ENCODE measurements around the gene PARD3B. TPM values are rescaled to one million over a fixed set of nuclear protein-coding genes. Genes with fewer than 3 reads are reported as not detected.
A peak's percentile ranks its signal among the peaks of the same experiment; 100 is the strongest.

PARD3B gene
- total and polyA plus RNA-seq, 3 donors from 2014 or later: 14.6 to 36.8 (median 29.6) TPM

DNA sequence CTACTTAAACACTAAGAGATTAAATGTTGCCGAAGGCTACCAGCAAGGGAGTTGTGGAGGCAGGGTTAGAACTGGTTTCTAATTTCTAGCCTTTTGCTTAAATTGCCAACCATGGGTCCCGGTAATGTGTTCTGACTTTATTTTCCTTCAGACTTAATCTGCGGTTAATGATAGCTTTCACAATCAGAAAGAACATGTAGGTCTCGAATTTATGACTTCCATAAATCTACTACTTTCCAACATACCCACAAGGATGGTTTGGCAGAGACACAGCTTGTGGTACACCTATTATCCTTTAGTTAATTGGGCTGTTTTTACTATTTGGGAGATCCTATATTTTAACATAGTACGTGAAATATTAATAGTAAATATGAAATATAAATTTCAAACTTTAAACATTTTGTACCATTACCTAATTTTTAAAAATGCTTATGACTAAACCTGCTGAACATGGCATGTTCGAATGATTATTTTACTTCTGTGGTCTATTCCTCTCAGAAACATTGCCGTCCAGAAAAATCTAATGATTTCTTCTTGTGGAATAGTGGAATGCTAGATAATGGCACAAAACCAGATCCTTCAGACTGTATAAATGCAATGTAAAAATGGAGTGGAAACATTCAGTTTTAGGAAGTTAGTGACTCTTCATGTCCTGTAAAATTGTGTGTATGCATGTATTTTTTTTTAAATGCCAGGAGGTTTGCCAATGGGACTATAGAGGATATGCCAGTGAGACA, 41.3 kb downstream of the PARD3B start:
- Histone ChIP-seq H3K4me1 (no peaks in the 10 kb centered on the region), H3K9me3 (no peaks in the 10 kb centered on the region), H3K4me3 (no peak overlapping the region), H3K27me3 (no peaks in the 10 kb centered on the region), H3K36me3 (ENCODE audit: low read depth, missing control alignments) (no peaks in the 10 kb centered on the region), H3K27ac (no peak overlapping the region)
- intact Hi-C loops (cut with DNase I; ENCODE audit: low total_unique reads): no loop called here
- DNase-seq: no peak
- TF ChIP-seq, protein P1, sequence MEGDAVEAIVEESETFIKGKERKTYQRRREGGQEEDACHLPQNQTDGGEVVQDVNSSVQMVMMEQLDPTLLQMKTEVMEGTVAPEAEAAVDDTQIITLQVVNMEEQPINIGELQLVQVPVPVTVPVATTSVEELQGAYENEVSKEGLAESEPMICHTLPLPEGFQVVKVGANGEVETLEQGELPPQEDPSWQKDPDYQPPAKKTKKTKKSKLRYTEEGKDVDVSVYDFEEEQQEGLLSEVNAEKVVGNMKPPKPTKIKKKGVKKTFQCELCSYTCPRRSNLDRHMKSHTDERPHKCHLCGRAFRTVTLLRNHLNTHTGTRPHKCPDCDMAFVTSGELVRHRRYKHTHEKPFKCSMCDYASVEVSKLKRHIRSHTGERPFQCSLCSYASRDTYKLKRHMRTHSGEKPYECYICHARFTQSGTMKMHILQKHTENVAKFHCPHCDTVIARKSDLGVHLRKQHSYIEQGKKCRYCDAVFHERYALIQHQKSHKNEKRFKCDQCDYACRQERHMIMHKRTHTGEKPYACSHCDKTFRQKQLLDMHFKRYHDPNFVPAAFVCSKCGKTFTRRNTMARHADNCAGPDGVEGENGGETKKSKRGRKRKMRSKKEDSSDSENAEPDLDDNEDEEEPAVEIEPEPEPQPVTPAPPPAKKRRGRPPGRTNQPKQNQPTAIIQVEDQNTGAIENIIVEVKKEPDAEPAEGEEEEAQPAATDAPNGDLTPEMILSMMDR (IDR thresholded peaks at IDR 0.05): no peak
- no peak for TF ChIP-seq POLR2A (IDR thresholded peaks at IDR 0.05)
- WGBS, 2 donors: 85 to 88% methylated on average over 7 of the region's 7 CpGs

DNA sequence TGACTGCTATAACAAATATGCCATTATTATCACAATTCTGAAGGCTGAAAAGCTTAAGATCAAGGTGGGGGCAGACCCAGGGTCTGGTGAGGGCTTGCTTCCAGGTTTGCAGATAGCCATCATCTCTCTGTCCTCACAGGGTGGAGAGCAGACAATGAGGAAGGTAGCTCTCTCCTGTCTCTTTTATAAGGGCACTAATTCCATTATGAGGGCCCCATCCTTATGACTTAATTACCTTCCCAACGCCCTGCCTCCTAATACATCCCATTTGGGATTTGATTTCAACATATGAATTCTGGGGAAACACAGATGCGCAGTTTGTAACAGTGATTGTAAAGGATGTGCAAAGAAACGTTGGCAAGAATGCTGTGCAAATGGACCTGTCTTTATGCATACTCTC, 44.8 kb downstream of the PARD3B start:
- TF ChIP-seq, protein P1 (IDR thresholded peaks at IDR 0.05): no peak
- no peak for TF ChIP-seq POLR2A (IDR thresholded peaks at IDR 0.05)
- Histone ChIP-seq H3K27ac (no peak overlapping the region), H3K4me1 (no peaks in the 10 kb centered on the region), H3K36me3 (ENCODE audit: low read depth, missing control alignments) (no peaks in the 10 kb centered on the region), H3K9me3 (no peaks in the 10 kb centered on the region), H3K4me3 (no peak overlapping the region), H3K27me3 (no peaks in the 10 kb centered on the region)
- intact Hi-C loops (cut with DNase I; ENCODE audit: low total_unique reads): no loop called here
- 92 to 95% methylated on average over 3 of the region's 3 CpGs for WGBS, 2 donors
- DNase-seq: no peak

DNA sequence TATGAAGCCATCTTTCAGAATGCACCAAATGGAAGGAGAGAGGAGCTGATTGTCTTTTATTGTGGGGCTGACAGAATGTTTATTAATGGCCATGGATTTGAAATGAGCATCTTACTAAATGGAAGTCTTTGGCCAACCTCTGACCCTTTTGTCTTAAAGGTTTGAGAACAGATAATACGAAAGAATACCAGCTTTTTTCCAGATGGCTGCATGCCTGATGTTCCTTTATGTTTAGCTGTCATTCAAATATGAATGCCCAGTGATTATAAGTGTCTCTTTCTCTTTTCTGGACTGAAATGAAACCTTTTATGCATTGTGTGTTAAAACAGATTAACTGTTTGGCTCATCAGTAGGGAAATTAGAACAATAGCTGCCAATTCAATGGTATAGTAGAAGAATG, 46.0 kb downstream of the PARD3B start:
- WGBS, 2 donors: 63 to 68% methylated on average over 1 of the region's 1 CpG
- no peaks in the 10 kb centered on the region for H3K9me3 ChIP-seq
- no peaks in the 10 kb centered on the region for H3K27me3 ChIP-seq
- H3K4me1 ChIP-seq: no peaks in the 10 kb centered on the region
- H3K4me3 ChIP-seq: no peak overlapping the region
- no peaks in the 10 kb centered on the region for H3K36me3 ChIP-seq (ENCODE audit: low read depth, missing control alignments)
- no peak overlapping the region for H3K27ac ChIP-seq
- intact Hi-C loops (cut with DNase I; ENCODE audit: low total_unique reads): no loop called here
- no peak for TF ChIP-seq POLR2A (IDR thresholded peaks at IDR 0.05)
- TF ChIP-seq, protein P1 (IDR thresholded peaks at IDR 0.05): no peak
- DNase-seq: no peak

DNA sequence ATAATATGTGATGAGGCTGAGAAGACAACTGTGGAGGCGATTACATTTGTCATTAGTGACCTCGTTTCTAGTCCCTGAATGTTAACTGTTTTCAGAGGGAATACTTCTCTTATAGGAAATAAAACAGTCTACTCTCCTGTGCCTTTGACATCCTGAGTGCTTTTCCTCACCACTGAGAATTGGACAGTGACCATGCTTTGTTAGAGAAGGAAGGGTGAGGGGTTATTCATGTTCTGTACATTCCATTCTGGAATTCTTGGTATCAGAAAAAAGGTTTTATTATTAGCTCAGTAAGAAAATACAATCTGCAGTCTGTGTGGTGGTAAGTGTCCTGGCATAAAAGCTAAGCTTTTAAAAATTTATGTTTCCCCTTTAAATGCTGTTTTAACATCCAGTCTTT, 58.8 kb downstream of the PARD3B start:
- Histone ChIP-seq H3K27ac (peak overlapping the region in 1 of 2 donors; percentile 18), H3K36me3 (ENCODE audit: low read depth, missing control alignments) (no peaks in the 10 kb centered on the region), H3K27me3 (no peaks in the 10 kb centered on the region), H3K4me3 (no peak overlapping the region), H3K9me3 (no peaks in the 10 kb centered on the region), H3K4me1 (peaks cover 22% of the 10 kb centered on the region)
- intact Hi-C loops (cut with DNase I; ENCODE audit: low total_unique reads): no loop called here
- no peak for TF ChIP-seq POLR2A (IDR thresholded peaks at IDR 0.05)
- TF ChIP-seq, protein P1 (IDR thresholded peaks at IDR 0.05): no peak
- no peak for DNase-seq
- WGBS, 2 donors: 38 to 59% methylated on average over 2 of the region's 2 CpGs
